Panc1 (cell line): ENCODE measurements around the gene SLC6A8.
"Not testable (repeated sequence)": the region's sequence is repeated elsewhere in the genome, so short reads cannot be mapped to it uniquely, and the experiment has no call there.

Source experiments
- POLR2AphosphoS5 ChIP-seq: IDR thresholded peaks from 2 replicates; pipeline ENCODE4 v1.6.1; 2012; ENCODE audit warnings: mild to moderate bottlenecking, low read depth, low read length, moderate library complexity
- TCF7L2 ChIP-seq: IDR thresholded peaks from 2 replicates; pipeline ENCODE4 v1.6.1; 2011; ENCODE audit warnings: mild to moderate bottlenecking, low read depth, low read length, inconsistent platforms
- TF ChIP-seq, protein P1 (sequence below): fragments of 450-650 bp; IDR thresholded peaks from 2 replicates; pipeline ENCODE4 v1.5.1; 2017; ENCODE audit warnings: mild to moderate bottlenecking
- TF ChIP-seq, protein P2 (sequence below), 2 experiments: IDR thresholded peaks; 2 replicates each; pipeline ENCODE4 v1.6.1; 2011 to 2012; ENCODE audit warnings: low read depth in 2 of 2, control low read depth in 1 of 2, low read length in 1 of 2, mild to moderate bottlenecking in 1 of 2, moderate library complexity in 1 of 2; ENCODE audit not compliant: insufficient read depth in 1 of 2

DNA sequence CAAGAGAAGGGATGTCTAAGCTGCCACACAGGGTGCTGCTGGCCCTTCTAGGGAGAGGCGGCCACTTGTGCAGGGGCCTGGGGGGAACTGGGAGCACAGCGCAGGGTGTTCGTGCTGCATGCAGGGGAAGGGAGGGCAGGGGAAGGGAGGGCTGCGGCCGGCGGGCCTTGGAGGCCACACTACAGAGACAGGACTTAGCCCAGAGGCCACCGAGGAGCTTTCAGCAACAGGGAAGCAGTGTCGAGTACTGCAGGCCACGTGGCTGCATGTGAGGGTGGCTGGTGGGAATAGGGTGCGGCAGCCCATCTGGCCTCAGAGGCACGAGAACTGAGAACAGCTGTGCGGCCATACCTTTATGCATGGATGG is 57.3 kb downstream of the SLC6A8 start:
- TF ChIP-seq, protein P1, sequence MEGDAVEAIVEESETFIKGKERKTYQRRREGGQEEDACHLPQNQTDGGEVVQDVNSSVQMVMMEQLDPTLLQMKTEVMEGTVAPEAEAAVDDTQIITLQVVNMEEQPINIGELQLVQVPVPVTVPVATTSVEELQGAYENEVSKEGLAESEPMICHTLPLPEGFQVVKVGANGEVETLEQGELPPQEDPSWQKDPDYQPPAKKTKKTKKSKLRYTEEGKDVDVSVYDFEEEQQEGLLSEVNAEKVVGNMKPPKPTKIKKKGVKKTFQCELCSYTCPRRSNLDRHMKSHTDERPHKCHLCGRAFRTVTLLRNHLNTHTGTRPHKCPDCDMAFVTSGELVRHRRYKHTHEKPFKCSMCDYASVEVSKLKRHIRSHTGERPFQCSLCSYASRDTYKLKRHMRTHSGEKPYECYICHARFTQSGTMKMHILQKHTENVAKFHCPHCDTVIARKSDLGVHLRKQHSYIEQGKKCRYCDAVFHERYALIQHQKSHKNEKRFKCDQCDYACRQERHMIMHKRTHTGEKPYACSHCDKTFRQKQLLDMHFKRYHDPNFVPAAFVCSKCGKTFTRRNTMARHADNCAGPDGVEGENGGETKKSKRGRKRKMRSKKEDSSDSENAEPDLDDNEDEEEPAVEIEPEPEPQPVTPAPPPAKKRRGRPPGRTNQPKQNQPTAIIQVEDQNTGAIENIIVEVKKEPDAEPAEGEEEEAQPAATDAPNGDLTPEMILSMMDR = not testable (repeated sequence)
- not testable (repeated sequence) for TF ChIP-seq POLR2AphosphoS5, TCF7L2
- TF ChIP-seq, protein P2, sequence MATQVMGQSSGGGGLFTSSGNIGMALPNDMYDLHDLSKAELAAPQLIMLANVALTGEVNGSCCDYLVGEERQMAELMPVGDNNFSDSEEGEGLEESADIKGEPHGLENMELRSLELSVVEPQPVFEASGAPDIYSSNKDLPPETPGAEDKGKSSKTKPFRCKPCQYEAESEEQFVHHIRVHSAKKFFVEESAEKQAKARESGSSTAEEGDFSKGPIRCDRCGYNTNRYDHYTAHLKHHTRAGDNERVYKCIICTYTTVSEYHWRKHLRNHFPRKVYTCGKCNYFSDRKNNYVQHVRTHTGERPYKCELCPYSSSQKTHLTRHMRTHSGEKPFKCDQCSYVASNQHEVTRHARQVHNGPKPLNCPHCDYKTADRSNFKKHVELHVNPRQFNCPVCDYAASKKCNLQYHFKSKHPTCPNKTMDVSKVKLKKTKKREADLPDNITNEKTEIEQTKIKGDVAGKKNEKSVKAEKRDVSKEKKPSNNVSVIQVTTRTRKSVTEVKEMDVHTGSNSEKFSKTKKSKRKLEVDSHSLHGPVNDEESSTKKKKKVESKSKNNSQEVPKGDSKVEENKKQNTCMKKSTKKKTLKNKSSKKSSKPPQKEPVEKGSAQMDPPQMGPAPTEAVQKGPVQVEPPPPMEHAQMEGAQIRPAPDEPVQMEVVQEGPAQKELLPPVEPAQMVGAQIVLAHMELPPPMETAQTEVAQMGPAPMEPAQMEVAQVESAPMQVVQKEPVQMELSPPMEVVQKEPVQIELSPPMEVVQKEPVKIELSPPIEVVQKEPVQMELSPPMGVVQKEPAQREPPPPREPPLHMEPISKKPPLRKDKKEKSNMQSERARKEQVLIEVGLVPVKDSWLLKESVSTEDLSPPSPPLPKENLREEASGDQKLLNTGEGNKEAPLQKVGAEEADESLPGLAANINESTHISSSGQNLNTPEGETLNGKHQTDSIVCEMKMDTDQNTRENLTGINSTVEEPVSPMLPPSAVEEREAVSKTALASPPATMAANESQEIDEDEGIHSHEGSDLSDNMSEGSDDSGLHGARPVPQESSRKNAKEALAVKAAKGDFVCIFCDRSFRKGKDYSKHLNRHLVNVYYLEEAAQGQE (IDR thresholded peaks at IDR 0.05; ENCODE audit: insufficient read depth in 1 of 2, low read depth in 2 of 2, low read length in 1 of 2) = not testable (repeated sequence)
